B cell (primary cell): ENCODE results near the gene PTH1R. TPM values are rescaled to one million over a fixed set of nuclear protein-coding genes. Genes with fewer than 3 reads are reported as not detected.

Experiments used
- ATAC-seq: fragments of 200-7000 bp; cut with Tn5 transposase; one replicate; pipeline ENCODE4 v1.10.0; 2021; ENCODE audit warnings: low read depth, mild to moderate bottlenecking, moderate number of reproducible peaks, moderate library complexity
- CTCF ChIA-PET: fragments of 350-600 bp; sonication (Branson Sonifier 250); formaldehyde crosslinking; loops from one replicate; lab custom pipeline; 2021; ENCODE audit warnings: antibody characterized with exemption, inconsistent platforms; lab: Charles Lee
- POLR2A ChIA-PET: fragments of 350-600 bp; sonication (Branson Sonifier 250); formaldehyde crosslinking; loops from one replicate; lab custom pipeline; 2021; ENCODE audit warnings: antibody characterized with exemption; lab: Charles Lee
- DNase-seq: peaks from one replicate; pipeline ENCODE4 v3.0.0; 2013
- H2AFZ ChIP-seq: 2 replicates; pipeline ENCODE4 v1.6.1; 2012; ENCODE audit warnings: mild to moderate bottlenecking, low read depth, low read length; ENCODE audit not compliant: insufficient read depth, poor library complexity, severe bottlenecking
- H3K27ac ChIP-seq, 2 donors: 1 replicate in 1 of 2; 2 replicates in 1 of 2; pipeline ENCODE4 v1.5.1; 2012 to 2013; ENCODE audit warnings: low read length in 2 of 2, mild to moderate bottlenecking in 2 of 2, moderate library complexity in 1 of 2
- H3K27me3 ChIP-seq, 4 experiments: fragments of 200-600 bp in 1 of 4; sonication (generic) in 1 of 4; replicated peaks in 1 of 4; 1 replicate in 2 of 4; 2 replicates in 2 of 4; pipeline versions ENCODE4 v1.6.1 to v1.7.0; 2013 to 2016; ENCODE audit warnings: low read length in 3 of 4, mild to moderate bottlenecking in 2 of 4, mixed read lengths in 1 of 4, moderate library complexity in 1 of 4; ENCODE audit not compliant: insufficient read depth in 4 of 4, control insufficient read depth in 3 of 4; ENCODE audit errors: control extremely low read depth in 1 of 4
- H3K36me3 ChIP-seq, 2 experiments: replicated peaks in 1 of 2; 1 replicate in 1 of 2; 2 replicates in 1 of 2; pipeline versions ENCODE4 v1.6.1 to v1.7.1; 2013; ENCODE audit warnings: low read length in 1 of 2; ENCODE audit not compliant: insufficient read depth in 2 of 2, control insufficient read depth in 1 of 2; ENCODE audit errors: control extremely low read depth in 1 of 2, extremely low read depth in 1 of 2
- H3K4me1 ChIP-seq, 2 donors: fragments of 200-600 bp in 1 of 2; sonication (generic) in 1 of 2; 1 replicate in 1 of 2; 2 replicates in 1 of 2; pipeline versions ENCODE4 v1.5.1 to v1.6.1; 2013 to 2017; ENCODE audit warnings: low read length in 2 of 2; ENCODE audit not compliant: control insufficient read depth in 2 of 2, insufficient read depth in 2 of 2
- H3K4me2 ChIP-seq: replicated peaks from 2 replicates; pipeline ENCODE3; 2012; ENCODE audit warnings: mild to moderate bottlenecking, low read depth, low read length; ENCODE audit not compliant: poor library complexity, severe bottlenecking
- H3K4me3 ChIP-seq, 5 experiments: fragments of 200-600 bp in 1 of 5; sonication (generic) in 1 of 5; 1 replicate in 3 of 5; 2 replicates in 2 of 5; pipeline versions ENCODE4 v1.5.1 to v1.7.0; 2011 to 2016; ENCODE audit warnings: low read length in 4 of 5, mild to moderate bottlenecking in 4 of 5, low read depth in 2 of 5, control low read depth in 1 of 5, moderate library complexity in 1 of 5; ENCODE audit not compliant: insufficient read depth in 1 of 5; ENCODE audit errors: control extremely low read depth in 1 of 5, extremely low read depth in 1 of 5
- H3K79me2 ChIP-seq: fragments of 200-600 bp; sonication (generic); one replicate; pipeline ENCODE4 v1.6.0; 2016; ENCODE audit warnings: low read length; ENCODE audit not compliant: control insufficient read depth, insufficient read depth
- H3K9ac ChIP-seq: fragments of 200-600 bp; sonication (generic); 2 replicates; pipeline ENCODE4 v1.6.1; 2017; ENCODE audit warnings: mild to moderate bottlenecking, low read length, moderate library complexity
- H3K9me3 ChIP-seq, 3 donors: one replicate each; pipeline versions ENCODE4 v1.6.1 to v1.7.1; 2013; ENCODE audit warnings: low read length in 2 of 3; ENCODE audit not compliant: control insufficient read depth in 2 of 3, insufficient read depth in 1 of 3; ENCODE audit errors: control extremely low read depth in 1 of 3
- H4K20me1 ChIP-seq: 2 replicates; pipeline ENCODE4 v1.6.0; 2012; ENCODE audit warnings: mild to moderate bottlenecking, low read length; ENCODE audit not compliant: insufficient read depth, control insufficient read depth, poor library complexity, severe bottlenecking
- H3K27ac Mint-ChIP-seq: one replicate; pipeline ENCODE4 v1.8.0; 2021; ENCODE audit warnings: mixed read lengths
- H3K27me3 Mint-ChIP-seq: one replicate; pipeline ENCODE4 v1.8.0; 2021; ENCODE audit warnings: mixed read lengths
- H3K4me1 Mint-ChIP-seq: one replicate; pipeline ENCODE4 v1.8.0; 2021; ENCODE audit warnings: mixed read lengths
- H3K4me3 Mint-ChIP-seq: one replicate; pipeline ENCODE4 v1.8.0; 2021; ENCODE audit warnings: mixed read lengths
- H3K9me3 Mint-ChIP-seq: one replicate; pipeline ENCODE4 v1.8.0; 2022; ENCODE audit warnings: mixed read lengths; ENCODE audit not compliant: insufficient read depth
- CTCF ChIP-seq: fragments of 200-600 bp; IDR thresholded peaks from one replicate; pipeline ENCODE4 v1.8.0; 2022; ENCODE audit warnings: antibody characterized with exemption, mild to moderate bottlenecking
- EZH2 ChIP-seq: IDR thresholded peaks from 2 replicates; pipeline ENCODE4 v1.6.1; 2012; ENCODE audit warnings: borderline replicate concordance, low read depth, mild to moderate bottlenecking, moderate library complexity, low read length; ENCODE audit not compliant: insufficient read depth, poor library complexity, severe bottlenecking
- WGBS: methylation state at CpG from one replicate; pipeline ENCODE4 v1.1.5; 2013; ENCODE audit warnings: missing lambda C conversion rate; ENCODE audit not compliant: insufficient coverage; 5-methylcytosine and 5-hydroxymethylcytosine counted together
- intact Hi-C: fragments of 100-400 bp; cut with micrococcal nuclease; formaldehyde crosslinking; loops from one replicate; pipeline ENCODE4 v1.10.0; 2022
- polyA plus RNA-seq: library from polyadenylated mRNA; depleted of rRNA; stranded (reverse); fragments of >200 nt; gene quantifications from 2 replicates; pipeline ENCODE4 v1.2.3, GENCODE V29; 2012
- total RNA-seq, 2 donors: library from RNA; stranded (reverse); fragments of 120-200 nt in 1 of 2; gene quantifications; 1 replicate in 1 of 2; 2 replicates in 1 of 2; pipeline versions ENCODE4 v1.2.3 to v1.2.4, GENCODE V29; 2013 to 2022

The PTH1R gene
- total and polyA plus RNA-seq, 2 donors (not counting 1 experiment from before 2014, with no cell fraction given), result not detected

DNA sequence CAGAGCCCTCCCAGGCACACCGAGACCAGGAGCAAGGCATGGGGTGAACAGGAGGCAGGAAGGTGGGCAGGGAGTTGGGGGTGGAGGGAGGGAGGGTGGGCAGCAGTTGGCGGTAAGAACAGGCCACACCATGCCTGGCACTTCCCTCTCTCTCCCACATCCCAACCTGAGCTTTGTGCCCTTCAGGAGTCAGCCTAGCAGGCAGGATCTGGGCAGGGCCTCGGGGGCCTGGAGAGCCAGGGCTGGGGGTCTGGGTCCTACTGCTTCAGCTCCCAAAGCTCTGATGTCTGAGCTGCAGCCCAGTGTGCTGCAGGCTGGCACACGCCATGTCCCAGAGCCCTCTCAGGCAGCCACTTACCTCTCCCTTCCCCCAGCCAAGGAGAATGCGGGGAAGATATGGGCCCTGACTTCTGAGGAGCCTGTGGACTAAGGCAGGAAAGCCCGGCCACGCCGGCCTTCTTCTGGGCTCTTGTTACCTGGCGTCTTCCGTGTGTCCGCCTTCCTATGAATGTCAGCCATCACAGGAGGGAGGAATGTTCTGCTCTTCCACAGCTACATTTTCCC is 11.4 kb upstream of the PTH1R start:
- ChIA-PET POLR2A (no interaction called here), CTCF (interaction anchor here (0.7 to 3.6 kb wide), 13 partner anchors 13 to 504 kb away, joined by 3 to 30 read pairs (median 5); no protein-coding TSS in a partner anchor)
- H3K27me3 ChIP-seq, result peaks cover 0 to 13% (median 0%) of the 10 kb centered on the region in 4 experiments
- TF ChIP-seq CTCF (no peak), EZH2 (no peak)
- no peak overlapping the region for H3K4me3 ChIP-seq
- no peaks in the 10 kb centered on the region for H3K9me3 ChIP-seq
- H4K20me1 ChIP-seq, result no peaks in the 10 kb centered on the region
- H3K4me1 ChIP-seq, result no peaks in the 10 kb centered on the region
- H3K9ac ChIP-seq, result no peak overlapping the region
- H3K36me3 ChIP-seq, result no peaks in the 10 kb centered on the region
- no peaks in the 10 kb centered on the region for H3K79me2 ChIP-seq
- DNase-seq, result no peak
- Mint-ChIP-seq H3K27me3 (peaks cover 24% of the 10 kb centered on the region), H3K4me3 (no peak overlapping the region), H3K4me1 (no peaks in the 10 kb centered on the region), H3K27ac (no peak overlapping the region), H3K9me3 (no peaks in the 10 kb centered on the region)
- no peak overlapping the region for H3K4me2 ChIP-seq
- no peak for ATAC-seq
- no peak overlapping the region for H3K27ac ChIP-seq
- H2AFZ ChIP-seq, result no peak overlapping the region
- 86% methylated on average over 9 of the region's 11 CpGs for WGBS
- intact Hi-C loops, result loop anchor here (1.0 kb wide), 3 partner anchors 29 to 132 kb away; no protein-coding TSS in a partner anchor

DNA sequence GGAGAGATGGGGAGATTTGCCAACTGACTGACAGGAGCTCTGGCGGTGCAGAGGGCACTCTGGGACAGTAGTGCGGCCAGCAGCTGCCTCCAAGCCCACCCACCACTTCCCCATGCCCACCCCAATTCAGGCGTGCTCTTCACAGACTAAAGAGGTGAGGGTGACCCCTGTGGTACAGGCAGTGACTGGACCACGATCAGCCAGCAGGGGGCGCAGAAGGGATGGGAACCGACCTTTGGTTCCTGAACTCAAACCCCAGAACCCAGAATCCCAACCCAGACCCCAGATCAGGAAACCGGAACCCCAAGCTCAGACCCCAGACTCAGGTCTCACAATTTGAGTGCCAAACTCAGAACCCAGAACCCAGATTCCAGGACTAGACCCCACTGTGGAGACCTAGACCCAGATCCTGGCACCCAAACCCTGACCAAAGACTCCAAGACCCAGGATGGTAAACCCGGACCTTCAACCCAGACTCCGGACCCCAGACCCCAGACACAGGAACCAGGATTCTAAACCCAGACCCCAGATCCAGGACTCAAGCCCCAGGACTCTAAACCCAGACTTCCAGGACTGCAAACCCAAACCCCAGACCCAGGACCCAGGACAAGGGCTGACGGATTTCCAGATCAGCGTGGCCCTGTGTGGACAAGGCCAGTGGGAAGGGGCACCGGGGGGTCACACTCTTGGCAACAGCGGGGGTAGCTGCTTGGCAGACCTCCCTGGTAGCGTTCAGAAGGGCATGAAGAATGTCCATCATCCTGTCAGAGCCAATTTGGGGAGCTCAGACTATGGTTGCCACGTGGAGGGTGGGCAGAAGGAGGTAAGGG is 10.6 kb upstream of the PTH1R start:
- intact Hi-C loops, result loop anchor here (1.0 kb wide), 3 partner anchors 28 to 131 kb away; no protein-coding TSS in a partner anchor
- H3K27ac ChIP-seq, result no peak overlapping the region
- H3K36me3 ChIP-seq, result no peaks in the 10 kb centered on the region
- peaks cover 0 to 13% (median 2%) of the 10 kb centered on the region in 4 experiments for H3K27me3 ChIP-seq
- no peak overlapping the region for H2AFZ ChIP-seq
- ATAC-seq (peak; percentile 64), DNase-seq (peak; percentile 81)
- H3K4me3 ChIP-seq, result no peak overlapping the region
- no peaks in the 10 kb centered on the region for H3K4me1 ChIP-seq
- no peak overlapping the region for H3K4me2 ChIP-seq
- no peaks in the 10 kb centered on the region for H3K9me3 Mint-ChIP-seq
- H3K79me2 ChIP-seq, result no peaks in the 10 kb centered on the region
- POLR2A ChIA-PET, result no interaction called here
- no peak overlapping the region for H3K27ac Mint-ChIP-seq
- peaks cover 24% of the 10 kb centered on the region for H3K27me3 Mint-ChIP-seq
- no peak overlapping the region for H3K9ac ChIP-seq
- 42% methylated on average over 14 of the region's 15 CpGs for WGBS
- no peaks in the 10 kb centered on the region for H3K4me1 Mint-ChIP-seq
- H3K9me3 ChIP-seq, result no peaks in the 10 kb centered on the region
- TF ChIP-seq EZH2 (no peak), CTCF (peak; percentile 80)
- no peak overlapping the region for H3K4me3 Mint-ChIP-seq
- no peaks in the 10 kb centered on the region for H4K20me1 ChIP-seq
- CTCF ChIA-PET, result interaction anchor here (0.7 to 3.6 kb wide), 18 partner anchors 11 to 1207 kb away, joined by 3 to 30 read pairs (median 4); no protein-coding TSS in a partner anchor
